DLD1 (cell line): ENCODE results near the gene PADI3.
"Not testable (repeated sequence)": the region's sequence is repeated elsewhere in the genome, so short reads cannot be mapped to it uniquely, and the experiment has no call there.

Experiments used
- in situ Hi-C: cut with HindIII; loops from 2 replicates; pipeline ENCODE4 v1.10.0; 2017; ENCODE audit warnings: low sequenced_read_pairs

The PADI3 gene

GRCh38 chr1:17321857-17322390 lies 73.0 kb downstream of the PADI3 start:
- in situ Hi-C loops: not testable (repeated sequence)

- in situ Hi-C loops: no loop called here
Measured at GRCh38 chr1:17328855-17329254, 80.0 kb downstream of the PADI3 start.

- in situ Hi-C loops: no loop called here
Measured at GRCh38 chr1:17329610-17330009, 80.7 kb downstream of the PADI3 start.

- in situ Hi-C loops: no loop called here
Measured at GRCh38 chr1:17330856-17331255, 82.0 kb downstream of the PADI3 start.

- in situ Hi-C loops: no loop called here
Measured at GRCh38 chr1:17333081-17333480, 84.2 kb downstream of the PADI3 start.
